Activated CD4-positive, alpha-beta T cell treated with anti-CD3 and anti-CD28 coated beads, Interleukin-2, amount 10 ng/mL, durations not matched to agents 7 days and 5 days (primary cell): ENCODE measurements around the gene REG3A. TPM values are rescaled to one million over a fixed set of nuclear protein-coding genes. Genes with fewer than 3 reads are reported as not detected.

Source experiments
- CTCF ChIA-PET: fragments of 350-600 bp; sonication (Branson Sonifier 250); formaldehyde crosslinking; loops from one replicate; lab custom pipeline; 2021; ENCODE audit warnings: antibody characterized with exemption; lab: Charles Lee
- POLR2A ChIA-PET: fragments of 350-600 bp; sonication (Branson Sonifier 250); formaldehyde crosslinking; loops from one replicate; lab custom pipeline; 2021; ENCODE audit warnings: antibody characterized with exemption; lab: Charles Lee
- DNase-seq: peaks from one replicate; pipeline ENCODE4 v3.0.0-alpha.2; 2020
- H3K27ac Mint-ChIP-seq: one replicate; pipeline ENCODE4 v1.8.0; 2021; ENCODE audit warnings: mild to moderate bottlenecking, moderate library complexity, mixed read lengths
- H3K27me3 Mint-ChIP-seq: one replicate; pipeline ENCODE4 v1.8.0; 2021; ENCODE audit warnings: mixed read lengths
- H3K36me3 Mint-ChIP-seq: one replicate; pipeline ENCODE4 v1.8.0; 2021; ENCODE audit warnings: low read depth, mixed read lengths
- H3K4me1 Mint-ChIP-seq: one replicate; pipeline ENCODE4 v1.8.0; 2021; ENCODE audit warnings: mixed read lengths
- H3K4me3 Mint-ChIP-seq: one replicate; pipeline ENCODE4 v1.8.0; 2021; ENCODE audit warnings: mild to moderate bottlenecking, moderate library complexity, mixed read lengths
- H3K9me3 Mint-ChIP-seq: one replicate; pipeline ENCODE4 v1.8.0; 2021; ENCODE audit warnings: mixed read lengths
- total RNA-seq, 2 experiments: library from RNA; stranded (reverse); gene quantifications; one replicate each; pipeline ENCODE4 v1.2.3, GENCODE V29; 2021

The REG3A gene
- not detected for total RNA-seq

GRCh38 chr2:79159653-79160052, at the start of gene REG3A:
TSS of gene REG3A (minus strand) at chr2:79159753. CDS start at chr2:79159405, 348 bp downstream.
- Mint-ChIP-seq H3K36me3 (no peaks in the 10 kb centered on the region), H3K27ac (no peak within 1 kb of the TSS)

GRCh38 chr2:79200762-79201161, 41.2 kb upstream of the REG3A start:
- Mint-ChIP-seq H3K4me3 (no peak overlapping the region), H3K36me3 (no peaks in the 10 kb centered on the region), H3K9me3 (no peaks in the 10 kb centered on the region), H3K27me3 (no peaks in the 10 kb centered on the region), H3K4me1 (no peaks in the 10 kb centered on the region), H3K27ac (no peak overlapping the region)
- ChIA-PET POLR2A (no interaction called here), CTCF (interaction anchor here (0.6 kb wide), 1 partner anchor 101 kb away, joined by 3 read pairs; no protein-coding TSS in a partner anchor)
- no peak for DNase-seq

More at GRCh38 chr2:79159653-79160052, at the start of gene REG3A:
- Mint-ChIP-seq H3K9me3 (peaks cover 4% of the 10 kb centered on the region), H3K4me1 (no peaks in the 10 kb centered on the region), H3K4me3 (no peak within 1 kb of the TSS), H3K27me3 (no peaks in the 10 kb centered on the region)
- ChIA-PET CTCF (no interaction called here), POLR2A (no interaction called here)
- DNase-seq: no peak

GRCh38 chr2:79191816-79192215, 32.3 kb upstream of the REG3A start:
- DNase-seq: no peak
- CTCF ChIA-PET: no interaction called here
- Mint-ChIP-seq H3K9me3 (no peaks in the 10 kb centered on the region), H3K27ac (no peak overlapping the region), H3K4me1 (no peaks in the 10 kb centered on the region), H3K27me3 (no peaks in the 10 kb centered on the region), H3K4me3 (no peak overlapping the region), H3K36me3 (no peaks in the 10 kb centered on the region)
- POLR2A ChIA-PET: no interaction called here

GRCh38 chr2:79191081-79191480, 31.5 kb upstream of the REG3A start:
- Mint-ChIP-seq H3K36me3 (no peaks in the 10 kb centered on the region), H3K27me3 (no peaks in the 10 kb centered on the region), H3K27ac (no peak overlapping the region), H3K4me3 (no peak overlapping the region), H3K9me3 (no peaks in the 10 kb centered on the region), H3K4me1 (no peaks in the 10 kb centered on the region)
- ChIA-PET CTCF (no interaction called here), POLR2A (no interaction called here)
- no peak for DNase-seq

GRCh38 chr2:79189465-79189864, 29.9 kb upstream of the REG3A start:
- H3K27me3 Mint-ChIP-seq: no peaks in the 10 kb centered on the region
- no peak for DNase-seq
- H3K4me3 Mint-ChIP-seq: no peak overlapping the region
- CTCF ChIA-PET: no interaction called here
- no peaks in the 10 kb centered on the region for H3K36me3 Mint-ChIP-seq
- POLR2A ChIA-PET: no interaction called here
- no peaks in the 10 kb centered on the region for H3K4me1 Mint-ChIP-seq
- no peak overlapping the region for H3K27ac Mint-ChIP-seq
- no peaks in the 10 kb centered on the region for H3K9me3 Mint-ChIP-seq

- Mint-ChIP-seq H3K27ac (no peak overlapping the region), H3K4me1 (no peaks in the 10 kb centered on the region), H3K4me3 (no peak overlapping the region), H3K27me3 (no peaks in the 10 kb centered on the region), H3K9me3 (peaks cover 10% of the 10 kb centered on the region), H3K36me3 (no peaks in the 10 kb centered on the region)
- CTCF ChIA-PET: no interaction called here
- POLR2A ChIA-PET: no interaction called here
- no peak for DNase-seq
These were observed 22.1 kb upstream of the REG3A start for GRCh38 chr2:79181617-79182016.

- H3K27me3 Mint-ChIP-seq: no peaks in the 10 kb centered on the region
- H3K4me1 Mint-ChIP-seq: no peaks in the 10 kb centered on the region
- H3K27ac Mint-ChIP-seq: no peak overlapping the region
- no peaks in the 10 kb centered on the region for H3K36me3 Mint-ChIP-seq
- ChIA-PET POLR2A (no interaction called here), CTCF (no interaction called here)
- DNase-seq: no peak
- peaks cover 10% of the 10 kb centered on the region for H3K9me3 Mint-ChIP-seq
- no peak overlapping the region for H3K4me3 Mint-ChIP-seq
These were observed 20.5 kb upstream of the REG3A start for GRCh38 chr2:79180092-79180491.

GRCh38 chr2:79179036-79179435, 19.5 kb upstream of the REG3A start:
- Mint-ChIP-seq H3K27me3 (no peaks in the 10 kb centered on the region), H3K36me3 (no peaks in the 10 kb centered on the region), H3K9me3 (peaks cover 10% of the 10 kb centered on the region), H3K4me3 (no peak overlapping the region), H3K4me1 (no peaks in the 10 kb centered on the region), H3K27ac (no peak overlapping the region)
- ChIA-PET CTCF (interaction anchor here (0.9 kb wide), 1 partner anchor 23 kb away, joined by 3 read pairs; no protein-coding TSS in a partner anchor), POLR2A (no interaction called here)
- DNase-seq: no peak

- H3K9me3 Mint-ChIP-seq: peaks cover 8% of the 10 kb centered on the region
These were observed 18.6 kb upstream of the REG3A start for GRCh38 chr2:79178076-79178674.

GRCh38 chr2:79171348-79171958, 11.9 kb upstream of the REG3A start:
- Mint-ChIP-seq H3K9me3 (peaks cover 5% of the 10 kb centered on the region), H3K4me1 (no peaks in the 10 kb centered on the region), H3K27me3 (no peaks in the 10 kb centered on the region), H3K36me3 (no peaks in the 10 kb centered on the region), H3K4me3 (no peak overlapping the region), H3K27ac (no peak overlapping the region)
- no peak for DNase-seq
- POLR2A ChIA-PET: no interaction called here
- CTCF ChIA-PET: no interaction called here

More at GRCh38 chr2:79178076-79178674, 18.6 kb upstream of the REG3A start:
- CTCF ChIA-PET: no interaction called here
- H3K36me3 Mint-ChIP-seq: no peaks in the 10 kb centered on the region
- no peak overlapping the region for H3K27ac Mint-ChIP-seq
- H3K4me1 Mint-ChIP-seq: no peaks in the 10 kb centered on the region
- H3K4me3 Mint-ChIP-seq: no peak overlapping the region
- DNase-seq: no peak
- H3K27me3 Mint-ChIP-seq: no peaks in the 10 kb centered on the region
- POLR2A ChIA-PET: no interaction called here

GRCh38 chr2:79162801-79163200, 3.2 kb upstream of the REG3A start:
- no peaks in the 10 kb centered on the region for H3K36me3 Mint-ChIP-seq
- CTCF ChIA-PET: no interaction called here
- DNase-seq: no peak
- peaks cover 4% of the 10 kb centered on the region for H3K9me3 Mint-ChIP-seq
- H3K4me3 Mint-ChIP-seq: no peak overlapping the region
- no peaks in the 10 kb centered on the region for H3K4me1 Mint-ChIP-seq
- no peaks in the 10 kb centered on the region for H3K27me3 Mint-ChIP-seq
- POLR2A ChIA-PET: no interaction called here
- no peak overlapping the region for H3K27ac Mint-ChIP-seq

- Mint-ChIP-seq H3K4me3 (no peak overlapping the region), H3K4me1 (no peaks in the 10 kb centered on the region), H3K27ac (no peak overlapping the region), H3K36me3 (no peaks in the 10 kb centered on the region), H3K9me3 (peaks cover 4% of the 10 kb centered on the region), H3K27me3 (no peaks in the 10 kb centered on the region)
- ChIA-PET CTCF (no interaction called here), POLR2A (no interaction called here)
- DNase-seq: no peak
These were observed 2.6 kb upstream of the REG3A start for GRCh38 chr2:79162132-79162531.

- Mint-ChIP-seq H3K9me3 (peaks cover 5% of the 10 kb centered on the region), H3K27me3 (no peaks in the 10 kb centered on the region), H3K4me1 (no peaks in the 10 kb centered on the region), H3K4me3 (no peak overlapping the region), H3K36me3 (no peaks in the 10 kb centered on the region), H3K27ac (no peak overlapping the region)
- DNase-seq: no peak
- POLR2A ChIA-PET: no interaction called here
- CTCF ChIA-PET: no interaction called here
These were observed 523 bp downstream of the REG3A start for GRCh38 chr2:79159030-79159429.
